ENCODE results near the gene ZNF225. TPM values are rescaled to one million over a fixed set of nuclear protein-coding genes. Genes with fewer than 3 reads are reported as not detected.
A peak's percentile ranks its signal among the peaks of the same experiment; 100 is the strongest.
"Not testable (repeated sequence)": the region's sequence is repeated elsewhere in the genome, so short reads cannot be mapped to it uniquely, and the experiment has no call there.

Gene ZNF225
- total and polyA plus RNA-seq, 9 of the 15 experiments (the other 6 are each of a cell fraction or from before 2014, with no cell fraction given) = 1.4 to 4.2 (median 2.2) TPM

DNA sequence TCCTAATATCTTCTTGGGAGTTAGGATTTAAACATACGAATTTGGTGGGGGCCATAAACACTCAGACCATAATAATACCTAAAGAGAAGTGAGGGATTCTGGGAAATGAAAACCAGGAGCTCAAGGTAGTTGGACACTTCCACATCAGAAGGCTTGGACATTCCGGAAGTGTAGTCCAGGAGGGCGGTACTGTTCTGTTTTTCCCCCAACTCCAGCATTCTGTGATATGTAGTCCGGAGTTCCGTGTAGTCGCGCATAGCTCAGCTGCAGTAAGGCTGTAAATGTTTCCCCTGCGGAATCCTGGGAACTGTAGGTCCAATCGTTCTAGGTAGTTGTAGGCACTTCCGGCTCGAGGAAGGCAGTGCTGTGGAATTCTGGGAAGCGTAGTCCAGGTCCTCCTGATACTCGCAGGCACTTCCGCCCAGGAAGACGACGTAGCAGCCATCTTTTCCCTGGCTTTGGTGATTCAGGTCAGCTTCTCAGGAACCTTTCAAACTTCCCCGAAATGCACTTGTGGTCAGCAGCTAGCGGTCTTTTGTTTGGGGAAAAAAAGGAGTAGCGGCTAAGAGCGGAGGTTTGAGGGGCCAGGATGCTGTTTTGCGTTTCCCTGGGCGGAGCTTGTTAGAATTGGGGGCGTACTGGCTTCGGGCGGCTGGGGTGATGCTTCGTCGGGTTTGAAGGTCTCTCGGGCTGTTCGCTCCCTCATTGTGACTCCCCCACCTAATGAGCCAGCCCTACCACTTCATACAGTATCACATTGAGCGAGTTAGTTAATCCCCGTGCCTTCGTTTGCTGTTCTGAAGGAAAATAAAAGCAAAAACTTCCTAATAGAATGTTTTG lies 51.7 kb downstream of the ZNF225 start, which contains the start of gene ZNF226 (continued):
- TF ChIP-seq, protein P1, sequence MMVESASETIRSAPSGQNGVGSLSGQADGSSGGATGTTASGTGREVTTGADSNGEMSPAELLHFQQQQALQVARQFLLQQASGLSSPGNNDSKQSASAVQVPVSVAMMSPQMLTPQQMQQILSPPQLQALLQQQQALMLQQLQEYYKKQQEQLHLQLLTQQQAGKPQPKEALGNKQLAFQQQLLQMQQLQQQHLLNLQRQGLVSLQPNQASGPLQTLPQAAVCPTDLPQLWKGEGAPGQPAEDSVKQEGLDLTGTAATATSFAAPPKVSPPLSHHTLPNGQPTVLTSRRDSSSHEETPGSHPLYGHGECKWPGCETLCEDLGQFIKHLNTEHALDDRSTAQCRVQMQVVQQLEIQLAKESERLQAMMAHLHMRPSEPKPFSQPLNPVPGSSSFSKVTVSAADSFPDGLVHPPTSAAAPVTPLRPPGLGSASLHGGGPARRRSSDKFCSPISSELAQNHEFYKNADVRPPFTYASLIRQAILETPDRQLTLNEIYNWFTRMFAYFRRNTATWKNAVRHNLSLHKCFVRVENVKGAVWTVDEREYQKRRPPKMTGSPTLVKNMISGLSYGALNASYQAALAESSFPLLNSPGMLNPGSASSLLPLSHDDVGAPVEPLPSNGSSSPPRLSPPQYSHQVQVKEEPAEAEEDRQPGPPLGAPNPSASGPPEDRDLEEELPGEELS (CRISPR knock-in tag; IDR thresholded peaks at IDR 0.05; ENCODE audit: borderline replicate concordance) = no peak
- TF ChIP-seq SMAD3 (CRISPR knock-in tag; conservative IDR thresholded peaks at IDR 0.05) (peak; percentile 1), CBX3 (IDR thresholded peaks at IDR 0.05; ENCODE audit: borderline replicate concordance in 1 of 2, low read length in 2 of 2) (peak in 1 of 2 experiments; percentile 86; a peak in 1 of 3 replicates), ZKSCAN8 (CRISPR knock-in tag; IDR thresholded peaks at IDR 0.05) (no peak), JUN (IDR thresholded peaks at IDR 0.05; ENCODE audit: borderline replicate concordance, low read depth, low read length) (peak; percentile 55; the same call in 1 of the 2 replicates), JUN (CRISPR knock-in tag; IDR thresholded peaks at IDR 0.05; ENCODE audit: borderline replicate concordance) (no peak), PHF20 (IDR thresholded peaks at IDR 0.05; ENCODE audit: partially characterized antibody) (peak; percentile 43), TBP (optimal IDR thresholded peaks at IDR 0.05; ENCODE audit: low read depth, low read length) (peak; percentile 29), MAFK (IDR thresholded peaks at IDR 0.05; ENCODE audit: low read length) (peak; percentile 15; the same call in 1 of the 2 replicates)
- TF ChIP-seq, protein P2, sequence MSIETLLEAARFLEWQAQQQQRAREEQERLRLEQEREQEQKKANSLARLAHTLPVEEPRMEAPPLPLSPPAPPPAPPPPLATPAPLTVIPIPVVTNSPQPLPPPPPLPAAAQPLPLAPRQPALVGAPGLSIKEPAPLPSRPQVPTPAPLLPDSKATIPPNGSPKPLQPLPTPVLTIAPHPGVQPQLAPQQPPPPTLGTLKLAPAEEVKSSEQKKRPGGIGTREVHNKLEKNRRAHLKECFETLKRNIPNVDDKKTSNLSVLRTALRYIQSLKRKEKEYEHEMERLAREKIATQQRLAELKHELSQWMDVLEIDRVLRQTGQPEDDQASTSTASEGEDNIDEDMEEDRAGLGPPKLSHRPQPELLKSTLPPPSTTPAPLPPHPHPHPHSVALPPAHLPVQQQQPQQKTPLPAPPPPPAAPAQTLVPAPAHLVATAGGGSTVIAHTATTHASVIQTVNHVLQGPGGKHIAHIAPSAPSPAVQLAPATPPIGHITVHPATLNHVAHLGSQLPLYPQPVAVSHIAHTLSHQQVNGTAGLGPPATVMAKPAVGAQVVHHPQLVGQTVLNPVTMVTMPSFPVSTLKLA (conservative IDR thresholded peaks at IDR 0.05) = 0 out of 4 replicates have a peak, but pooled peaks of 1 of the 2 experiments have one; percentile 15
- TF ChIP-seq, protein P3, sequence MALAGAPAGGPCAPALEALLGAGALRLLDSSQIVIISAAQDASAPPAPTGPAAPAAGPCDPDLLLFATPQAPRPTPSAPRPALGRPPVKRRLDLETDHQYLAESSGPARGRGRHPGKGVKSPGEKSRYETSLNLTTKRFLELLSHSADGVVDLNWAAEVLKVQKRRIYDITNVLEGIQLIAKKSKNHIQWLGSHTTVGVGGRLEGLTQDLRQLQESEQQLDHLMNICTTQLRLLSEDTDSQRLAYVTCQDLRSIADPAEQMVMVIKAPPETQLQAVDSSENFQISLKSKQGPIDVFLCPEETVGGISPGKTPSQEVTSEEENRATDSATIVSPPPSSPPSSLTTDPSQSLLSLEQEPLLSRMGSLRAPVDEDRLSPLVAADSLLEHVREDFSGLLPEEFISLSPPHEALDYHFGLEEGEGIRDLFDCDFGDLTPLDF (CRISPR knock-in tag; IDR thresholded peaks at IDR 0.05) = no peak
- TF ChIP-seq, protein P4, sequence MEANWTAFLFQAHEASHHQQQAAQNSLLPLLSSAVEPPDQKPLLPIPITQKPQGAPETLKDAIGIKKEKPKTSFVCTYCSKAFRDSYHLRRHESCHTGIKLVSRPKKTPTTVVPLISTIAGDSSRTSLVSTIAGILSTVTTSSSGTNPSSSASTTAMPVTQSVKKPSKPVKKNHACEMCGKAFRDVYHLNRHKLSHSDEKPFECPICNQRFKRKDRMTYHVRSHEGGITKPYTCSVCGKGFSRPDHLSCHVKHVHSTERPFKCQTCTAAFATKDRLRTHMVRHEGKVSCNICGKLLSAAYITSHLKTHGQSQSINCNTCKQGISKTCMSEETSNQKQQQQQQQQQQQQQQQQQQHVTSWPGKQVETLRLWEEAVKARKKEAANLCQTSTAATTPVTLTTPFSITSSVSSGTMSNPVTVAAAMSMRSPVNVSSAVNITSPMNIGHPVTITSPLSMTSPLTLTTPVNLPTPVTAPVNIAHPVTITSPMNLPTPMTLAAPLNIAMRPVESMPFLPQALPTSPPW (CRISPR knock-in tag; IDR thresholded peaks at IDR 0.05) = peak; percentile 47; the same call in 1 of the 2 replicates

DNA sequence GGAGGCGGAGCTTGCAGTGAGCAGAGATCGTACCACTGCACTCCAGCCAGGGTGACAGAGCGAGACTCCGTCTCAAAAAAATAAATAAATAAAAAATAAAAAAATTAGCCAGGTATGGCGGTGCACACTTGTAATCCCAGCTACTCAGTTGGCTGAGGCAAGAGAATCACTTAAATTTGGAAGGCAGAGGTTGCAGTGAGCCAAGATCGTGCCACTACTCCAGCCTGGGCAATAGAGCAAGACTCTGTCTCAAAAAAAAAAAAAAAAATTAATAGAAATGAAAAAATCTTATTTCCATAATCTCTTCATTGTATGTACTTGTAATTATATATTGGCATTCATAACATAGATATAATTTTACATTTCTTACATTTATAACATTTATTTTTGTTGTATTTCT lies 57.5 kb downstream of the ZNF225 start:
- in situ Hi-C loops (cut with MboI); H3K9ac ChIP-seq (ENCODE audit: insufficient read depth in 1 of 2, low read depth in 2 of 2, low read length in 2 of 2); H3K4me1 ChIP-seq (replicated peaks in 1 of 2; ENCODE audit: control insufficient read depth in 2 of 2, insufficient read depth in 2 of 2, low read length in 2 of 2); ATAC-seq; BruUV-seq (replicated peaks); POLR2A ChIA-PET; H3K4me3 ChIP-seq; DNase-seq (ENCODE audit: extremely low read depth in 1 of 4, low spot score in 3 of 4); H3K4me2 ChIP-seq (ENCODE audit: insufficient read depth, low read length); H2AFZ ChIP-seq (ENCODE audit: low read depth, low read length); H4K20me1 ChIP-seq (replicated peaks; ENCODE audit: control insufficient read depth, insufficient read depth, low read length); H3K27me3 ChIP-seq (ENCODE audit: control insufficient read depth in 2 of 2, insufficient read depth in 2 of 2, low read length in 2 of 2); H3K9me1 ChIP-seq (ENCODE audit: control insufficient read depth, insufficient read depth, low read length); H3K9me3 ChIP-seq (replicated peaks; ENCODE audit: control insufficient read depth, insufficient read depth, low read depth, low read length); intact Hi-C loops (cut with micrococcal nuclease); H3K79me2 ChIP-seq (ENCODE audit: control insufficient read depth, insufficient read depth, low read length); H3K27ac ChIP-seq (ENCODE audit: extremely low read depth, low read depth, low read length); CTCF ChIA-PET (ENCODE audit: low intra/inter-chr PET ratio); FAIRE-seq: not testable (repeated sequence)
- peaks cover 51% of the 10 kb centered on the region; the same call in 2 of the 3 replicates for H3K36me3 ChIP-seq (ENCODE audit: control insufficient read depth, insufficient read depth, low read length)
- WGBS (ENCODE audit: insufficient coverage, low coverage, missing lambda C conversion rate) = 83% methylated on average over 6 of the region's 6 CpGs

Measured in K562 (cell line).